Measurements from ENCODE around the gene TPX2. TPM values are rescaled to one million over a fixed set of nuclear protein-coding genes. Genes with fewer than 3 reads are reported as not detected.

Gene TPX2
- polyA plus RNA-seq, 1 donor from 2014 or later: 2.1 TPM

GRCh38 chr20:31784354-31785044, 45.4 kb downstream of the TPX2 start:
- Histone ChIP-seq H3K79me2 (replicated peaks; ENCODE audit: insufficient read depth, low read length) (no peaks in the 10 kb centered on the region), H3K36me3 (ENCODE audit: insufficient read depth, low read length) (no peaks in the 10 kb centered on the region), H3K27ac (ENCODE audit: low read length) (no peak overlapping the region), H3K4me2 (ENCODE audit: low read length) (no peak overlapping the region), H2AFZ (ENCODE audit: low read depth, low read length) (no peak overlapping the region), H3K4me3 (ENCODE audit: low read length) (no peak overlapping the region), H3K9me3 (ENCODE audit: low read length) (no peaks in the 10 kb centered on the region), H3K27me3 (ENCODE audit: insufficient read depth, low read depth, low read length) (no peaks in the 10 kb centered on the region), H3F3A (ENCODE audit: insufficient read depth, low read length, poor library complexity, severe bottlenecking) (no peaks in the 10 kb centered on the region), H3K9me2 (ENCODE audit: insufficient read depth, low read length) (no peaks in the 10 kb centered on the region), H4K20me1 (ENCODE audit: insufficient read depth) (no peaks in the 10 kb centered on the region), H3K9ac (ENCODE audit: low read length) (no peak overlapping the region)
- TF ChIP-seq SMC3 (conservative IDR thresholded peaks at IDR 0.05; ENCODE audit: poor library complexity): no peak
- TF ChIP-seq, protein P1, sequence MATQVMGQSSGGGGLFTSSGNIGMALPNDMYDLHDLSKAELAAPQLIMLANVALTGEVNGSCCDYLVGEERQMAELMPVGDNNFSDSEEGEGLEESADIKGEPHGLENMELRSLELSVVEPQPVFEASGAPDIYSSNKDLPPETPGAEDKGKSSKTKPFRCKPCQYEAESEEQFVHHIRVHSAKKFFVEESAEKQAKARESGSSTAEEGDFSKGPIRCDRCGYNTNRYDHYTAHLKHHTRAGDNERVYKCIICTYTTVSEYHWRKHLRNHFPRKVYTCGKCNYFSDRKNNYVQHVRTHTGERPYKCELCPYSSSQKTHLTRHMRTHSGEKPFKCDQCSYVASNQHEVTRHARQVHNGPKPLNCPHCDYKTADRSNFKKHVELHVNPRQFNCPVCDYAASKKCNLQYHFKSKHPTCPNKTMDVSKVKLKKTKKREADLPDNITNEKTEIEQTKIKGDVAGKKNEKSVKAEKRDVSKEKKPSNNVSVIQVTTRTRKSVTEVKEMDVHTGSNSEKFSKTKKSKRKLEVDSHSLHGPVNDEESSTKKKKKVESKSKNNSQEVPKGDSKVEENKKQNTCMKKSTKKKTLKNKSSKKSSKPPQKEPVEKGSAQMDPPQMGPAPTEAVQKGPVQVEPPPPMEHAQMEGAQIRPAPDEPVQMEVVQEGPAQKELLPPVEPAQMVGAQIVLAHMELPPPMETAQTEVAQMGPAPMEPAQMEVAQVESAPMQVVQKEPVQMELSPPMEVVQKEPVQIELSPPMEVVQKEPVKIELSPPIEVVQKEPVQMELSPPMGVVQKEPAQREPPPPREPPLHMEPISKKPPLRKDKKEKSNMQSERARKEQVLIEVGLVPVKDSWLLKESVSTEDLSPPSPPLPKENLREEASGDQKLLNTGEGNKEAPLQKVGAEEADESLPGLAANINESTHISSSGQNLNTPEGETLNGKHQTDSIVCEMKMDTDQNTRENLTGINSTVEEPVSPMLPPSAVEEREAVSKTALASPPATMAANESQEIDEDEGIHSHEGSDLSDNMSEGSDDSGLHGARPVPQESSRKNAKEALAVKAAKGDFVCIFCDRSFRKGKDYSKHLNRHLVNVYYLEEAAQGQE (IDR thresholded peaks at IDR 0.05; ENCODE audit: borderline replicate concordance): no peak
- no peak for TF ChIP-seq CTCF (IDR thresholded peaks at IDR 0.05; ENCODE audit: poor library complexity, severe bottlenecking)
- no peak for TF ChIP-seq EZH2 (IDR thresholded peaks at IDR 0.05; ENCODE audit: borderline replicate concordance, insufficient read depth, low read length, poor library complexity, severe bottlenecking)
- TF ChIP-seq RAD21 (conservative IDR thresholded peaks at IDR 0.05): no peak
- TF ChIP-seq TAF1 (IDR thresholded peaks at IDR 0.05; ENCODE audit: low read depth): no peak
- no peak for TF ChIP-seq MXI1 (conservative IDR thresholded peaks at IDR 0.05; ENCODE audit: poor library complexity, severe bottlenecking)
- TF ChIP-seq EP300 (conservative IDR thresholded peaks at IDR 0.05; ENCODE audit: poor library complexity, severe bottlenecking): no peak
- no peak for TF ChIP-seq POLR2AphosphoS5 (IDR thresholded peaks at IDR 0.05)

DNA sequence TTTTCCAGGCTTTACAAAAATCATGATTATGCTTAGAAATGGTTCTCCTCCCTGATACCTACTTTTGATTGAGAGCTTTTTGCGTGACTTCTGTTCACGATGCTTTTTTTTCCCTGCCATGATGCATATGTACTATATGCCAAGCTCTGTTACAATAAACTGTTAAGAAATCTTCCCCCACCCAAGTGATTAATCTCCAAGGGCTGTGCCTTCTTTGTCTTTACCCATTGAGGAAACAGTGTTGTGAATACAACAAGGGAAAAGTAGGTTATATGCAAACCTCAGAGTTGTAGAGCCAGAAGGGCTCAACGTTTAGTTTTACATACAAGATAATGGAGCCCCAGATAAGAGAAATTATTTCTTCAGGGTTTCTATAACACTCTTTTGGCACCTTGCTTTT, 46.0 kb downstream of the TPX2 start:
- Histone ChIP-seq H3K4me2 (ENCODE audit: low read length) (no peak overlapping the region), H3K36me3 (ENCODE audit: insufficient read depth, low read length) (no peaks in the 10 kb centered on the region), H3K9me3 (ENCODE audit: low read length) (no peaks in the 10 kb centered on the region), H2AFZ (ENCODE audit: low read depth, low read length) (no peak overlapping the region), H4K20me1 (ENCODE audit: insufficient read depth) (no peaks in the 10 kb centered on the region), H3K79me2 (replicated peaks; ENCODE audit: insufficient read depth, low read length) (no peaks in the 10 kb centered on the region), H3K27ac (ENCODE audit: low read length) (no peak overlapping the region), H3K9ac (ENCODE audit: low read length) (no peak overlapping the region), H3F3A (ENCODE audit: insufficient read depth, low read length, poor library complexity, severe bottlenecking) (no peaks in the 10 kb centered on the region), H3K27me3 (ENCODE audit: insufficient read depth, low read depth, low read length) (no peaks in the 10 kb centered on the region), H3K4me3 (ENCODE audit: low read length) (no peak overlapping the region), H3K9me2 (ENCODE audit: insufficient read depth, low read length) (no peaks in the 10 kb centered on the region)
- TF ChIP-seq POLR2AphosphoS5 (IDR thresholded peaks at IDR 0.05) (no peak), MXI1 (conservative IDR thresholded peaks at IDR 0.05; ENCODE audit: poor library complexity, severe bottlenecking) (no peak), RAD21 (conservative IDR thresholded peaks at IDR 0.05) (no peak), TAF1 (IDR thresholded peaks at IDR 0.05; ENCODE audit: low read depth) (no peak), EP300 (conservative IDR thresholded peaks at IDR 0.05; ENCODE audit: poor library complexity, severe bottlenecking) (no peak), SMC3 (conservative IDR thresholded peaks at IDR 0.05; ENCODE audit: poor library complexity) (no peak), EZH2 (IDR thresholded peaks at IDR 0.05; ENCODE audit: borderline replicate concordance, insufficient read depth, low read length, poor library complexity, severe bottlenecking) (no peak), CTCF (IDR thresholded peaks at IDR 0.05; ENCODE audit: poor library complexity, severe bottlenecking) (no peak)
- TF ChIP-seq, protein P1 (IDR thresholded peaks at IDR 0.05; ENCODE audit: borderline replicate concordance): no peak
